Measurements from ENCODE around the gene DAB2IP.
A peak's percentile ranks its signal among the peaks of the same experiment; 100 is the strongest.

The DAB2IP gene

GRCh38 chr9:121645003-121645402 is 6.4 kb upstream of the DAB2IP start:
- no peak for DNase-seq (ENCODE audit: low read depth)

DNA sequence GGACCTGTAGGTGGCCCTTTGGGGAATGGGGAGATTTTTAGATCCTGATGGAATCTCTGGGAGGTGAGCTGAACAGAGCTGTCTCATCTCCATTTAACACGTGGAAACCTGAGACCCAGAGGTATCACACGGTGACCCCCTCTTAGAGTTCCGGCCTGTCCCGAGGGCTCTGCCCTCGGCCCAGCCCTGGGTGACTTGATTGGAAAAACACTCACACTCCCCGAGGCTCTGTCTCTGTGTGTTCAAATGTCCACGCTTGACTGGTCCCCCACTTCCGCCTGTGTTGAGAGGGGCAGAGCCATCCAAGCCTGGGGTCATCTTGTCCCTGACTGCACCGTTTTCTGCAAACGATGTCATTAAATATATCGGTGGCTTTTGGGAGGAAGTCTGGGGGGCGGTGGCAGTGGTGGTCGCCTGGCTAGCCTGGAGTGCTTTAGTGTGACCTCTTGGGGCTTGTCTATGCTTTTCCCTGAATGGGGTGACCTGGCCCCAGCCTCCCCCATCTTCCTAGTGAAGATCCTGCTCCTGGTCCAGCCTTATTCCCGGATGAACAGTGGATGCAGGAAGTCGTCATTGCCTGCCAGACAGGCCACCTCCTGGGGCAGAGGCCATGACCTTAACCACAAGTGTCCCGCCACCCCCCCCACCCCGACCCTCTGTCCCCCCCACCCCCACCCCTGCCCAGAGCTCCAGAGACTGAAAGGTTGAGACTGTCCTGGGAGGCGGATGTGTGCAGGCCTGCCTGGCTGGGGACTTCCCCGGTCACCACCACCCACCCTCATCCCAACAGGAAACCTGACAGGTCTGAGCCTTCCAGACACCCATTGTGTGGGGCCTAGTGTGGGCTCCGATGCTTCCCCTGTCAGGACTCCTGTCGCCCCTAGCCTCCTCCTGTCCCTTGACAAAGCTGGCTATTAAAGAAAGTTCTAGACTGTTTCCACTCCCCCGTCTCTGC is 5.3 kb upstream of the DAB2IP start:
- no peak for DNase-seq (ENCODE audit: low read depth)

DNA sequence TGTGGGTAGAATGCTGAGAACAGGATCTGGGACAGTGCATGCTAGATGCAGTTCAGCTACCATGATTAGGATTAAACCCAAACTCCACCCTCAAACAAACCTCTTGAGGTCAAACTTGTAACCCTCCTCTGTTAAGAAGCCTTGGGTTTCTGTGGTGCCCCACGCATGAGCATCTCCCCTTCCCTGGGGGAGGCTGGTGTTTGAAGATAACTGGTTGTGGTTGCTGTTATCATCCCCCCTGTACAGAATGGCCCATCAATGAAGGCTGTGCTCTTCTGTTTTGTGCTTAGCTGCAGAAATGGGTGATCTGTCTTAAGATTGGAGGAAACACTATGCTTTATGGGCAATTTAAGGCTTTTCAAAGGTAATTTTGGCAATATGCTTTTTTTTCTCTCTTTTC is 4.4 kb upstream of the DAB2IP start:
- DNase-seq (ENCODE audit: low read depth) = no peak

DNA sequence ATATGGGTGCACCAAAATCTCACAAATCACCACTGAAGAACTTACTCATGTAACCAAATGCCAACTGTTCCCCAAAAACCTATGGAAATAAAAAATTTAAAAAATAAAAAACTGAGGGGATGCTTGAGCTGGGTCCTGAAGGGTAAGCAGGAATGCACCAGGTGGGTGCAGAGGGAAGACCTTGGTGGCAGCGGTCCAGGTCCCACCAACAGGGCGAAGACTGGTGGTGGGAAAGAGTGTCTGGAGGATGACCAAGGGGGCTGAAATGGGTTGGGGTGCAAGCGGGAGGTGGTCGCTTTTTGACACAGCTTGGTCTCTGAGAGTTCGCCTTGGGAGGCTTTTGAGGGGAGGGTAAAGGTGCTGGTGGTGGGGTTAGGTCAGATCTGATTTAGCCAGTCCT is 3.3 kb upstream of the DAB2IP start:
- DNase-seq (ENCODE audit: low read depth) = no peak

GRCh38 chr9:121648799-121649198 is 2.6 kb upstream of the DAB2IP start:
- no peak for DNase-seq (ENCODE audit: low read depth)

DNA sequence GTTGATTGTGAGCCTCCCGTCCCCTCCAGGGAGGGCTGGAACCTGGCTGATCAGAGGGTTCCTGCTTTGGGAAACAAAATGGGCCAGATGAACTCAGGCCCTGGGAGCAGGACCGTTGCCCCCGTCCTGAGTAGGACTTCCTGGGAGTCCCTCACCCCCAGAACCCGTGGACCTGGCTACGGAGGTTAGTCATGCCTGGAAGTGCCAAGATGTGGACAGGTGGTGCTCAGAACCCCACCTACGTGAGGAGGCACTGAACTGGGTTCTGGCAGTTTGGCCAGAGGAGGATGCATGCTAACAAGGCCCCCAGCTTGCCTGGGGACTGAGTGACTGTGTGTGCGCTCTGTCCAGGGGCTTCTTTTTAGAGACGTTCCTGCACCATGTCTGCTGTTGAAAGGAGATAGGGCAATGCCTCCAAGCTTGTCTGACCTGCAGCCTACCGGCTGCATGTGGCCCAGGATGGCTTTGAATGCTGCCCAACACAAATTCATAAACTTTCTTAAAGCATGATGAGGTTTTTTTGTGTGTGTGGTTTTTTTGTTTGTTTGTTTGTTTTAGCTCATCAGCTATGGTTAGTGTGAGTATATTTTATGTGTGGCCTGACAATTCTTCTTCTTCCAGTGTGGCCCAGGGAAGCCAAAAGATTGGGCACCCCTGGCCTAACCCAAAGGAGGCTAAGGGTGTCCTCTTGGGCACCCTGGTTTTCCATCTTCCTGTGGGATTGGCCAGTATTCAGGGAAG is 1.8 kb upstream of the DAB2IP start:
- no peak for DNase-seq (ENCODE audit: low read depth)

GRCh38 chr9:121650217-121651007 is 1.0 kb upstream of the DAB2IP start:
- peak; percentile 27 for DNase-seq (ENCODE audit: low read depth)

DNA sequence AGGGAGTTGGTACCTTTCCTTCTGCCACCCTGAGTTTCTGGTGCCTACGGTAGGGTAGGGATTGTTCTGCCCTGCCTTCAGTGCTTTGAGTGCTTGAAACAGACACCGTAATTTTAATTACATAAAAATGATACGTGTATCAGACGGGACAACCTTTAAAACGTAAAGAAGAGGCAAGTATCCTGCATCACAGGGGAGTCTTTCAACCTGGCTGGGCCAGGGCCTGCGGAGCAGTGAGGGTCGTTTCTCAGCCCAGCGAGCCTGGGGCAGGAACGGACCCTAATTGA is 483 bp upstream of the DAB2IP start:
- DNase-seq (ENCODE audit: low read depth) = no peak

- no peak for DNase-seq (ENCODE audit: low read depth)
Measured at GRCh38 chr9:121652021-121652837, 795 bp downstream of the DAB2IP start.

- no peak for DNase-seq (ENCODE audit: low read depth)
Measured at GRCh38 chr9:121652838-121653231, 1.4 kb downstream of the DAB2IP start.

DNA sequence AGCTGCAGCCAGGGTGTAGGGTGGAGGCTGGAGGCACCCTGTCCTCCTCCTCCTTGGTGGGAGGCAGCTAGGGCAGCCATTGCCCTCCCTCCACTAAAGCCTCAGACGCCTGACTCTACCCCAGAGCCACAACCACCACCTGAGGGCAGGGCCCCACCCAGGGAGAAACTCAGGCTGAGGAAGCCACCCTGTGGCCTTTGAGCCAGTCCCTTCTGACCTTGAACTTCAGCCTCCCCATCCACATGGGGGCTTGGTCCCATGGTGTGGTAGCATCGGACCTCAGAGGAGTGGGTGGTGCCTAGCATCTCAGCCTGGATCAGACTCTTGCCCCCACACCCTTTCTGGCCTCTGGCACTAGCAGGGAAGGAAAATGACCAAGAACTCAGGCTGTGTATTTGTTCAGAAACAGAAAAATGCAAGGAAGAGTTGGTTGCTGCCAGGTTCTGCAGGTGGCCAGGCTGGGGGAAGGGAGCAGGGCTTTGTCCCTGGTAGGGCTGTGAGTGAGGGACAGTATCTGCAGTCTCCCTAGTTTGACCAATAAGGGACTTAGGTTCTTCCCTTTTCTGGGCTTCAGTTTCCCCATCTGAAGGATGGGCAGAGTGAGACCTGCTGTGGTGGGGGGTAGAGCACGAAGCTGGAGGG is 3.2 kb downstream of the DAB2IP start:
- no peak for DNase-seq (ENCODE audit: low read depth)

GRCh38 chr9:121655231-121655755 is 3.9 kb downstream of the DAB2IP start:
- no peak for DNase-seq (ENCODE audit: low read depth)

DNA sequence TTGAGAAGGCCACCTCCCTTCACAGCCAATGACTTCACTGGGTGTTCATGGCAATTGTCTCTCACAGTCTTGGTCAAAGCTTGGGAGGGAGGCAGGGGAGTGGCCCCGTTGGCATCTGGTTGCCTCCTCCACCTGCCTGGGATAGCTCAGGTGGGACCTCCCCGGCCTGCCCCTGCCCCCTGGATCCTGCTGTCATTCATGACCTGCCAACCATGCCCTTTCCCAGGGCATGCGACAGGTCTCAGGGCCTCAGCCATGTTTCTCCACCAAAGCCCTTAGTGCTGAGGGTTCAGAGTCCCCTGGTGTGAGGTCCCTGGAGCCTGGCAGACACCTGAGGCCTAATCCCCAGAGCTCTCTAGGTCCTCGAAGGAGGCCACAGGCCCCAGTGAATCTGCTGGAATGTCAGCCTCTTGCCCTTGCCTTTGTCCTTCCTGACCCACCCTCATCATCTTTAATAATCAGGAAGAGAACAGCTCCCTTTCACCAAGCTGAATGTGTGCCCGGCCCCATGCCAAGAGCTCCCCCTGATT is 5.6 kb downstream of the DAB2IP start:
- no peak for DNase-seq (ENCODE audit: low read depth)

GRCh38 chr9:121658166-121658565 is 6.7 kb downstream of the DAB2IP start:
- DNase-seq (ENCODE audit: low read depth) = no peak

DNA sequence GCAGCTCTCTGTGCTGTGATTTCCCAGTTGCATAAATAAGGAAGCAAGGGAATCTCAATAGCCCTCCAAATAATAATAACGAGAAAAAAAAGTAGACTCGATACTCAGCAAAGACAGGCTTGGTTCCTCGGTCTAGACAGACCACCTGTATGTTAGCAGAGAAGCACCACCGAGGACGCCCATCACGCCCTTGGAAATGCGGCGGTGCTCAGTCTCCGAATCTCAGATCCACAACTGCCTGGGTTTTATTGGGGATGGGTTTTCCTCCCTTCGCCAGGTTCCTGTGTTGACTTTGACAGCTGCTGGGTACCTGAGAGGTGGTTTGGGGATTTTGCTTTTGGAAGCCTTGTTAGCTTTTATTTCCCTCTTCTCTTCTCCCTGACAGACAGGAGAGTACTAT is 7.2 kb downstream of the DAB2IP start:
- DNase-seq (ENCODE audit: low read depth) = no peak

GRCh38 chr9:121660367-121660766 is 8.9 kb downstream of the DAB2IP start:
- DNase-seq (ENCODE audit: low read depth) = no peak

DNA sequence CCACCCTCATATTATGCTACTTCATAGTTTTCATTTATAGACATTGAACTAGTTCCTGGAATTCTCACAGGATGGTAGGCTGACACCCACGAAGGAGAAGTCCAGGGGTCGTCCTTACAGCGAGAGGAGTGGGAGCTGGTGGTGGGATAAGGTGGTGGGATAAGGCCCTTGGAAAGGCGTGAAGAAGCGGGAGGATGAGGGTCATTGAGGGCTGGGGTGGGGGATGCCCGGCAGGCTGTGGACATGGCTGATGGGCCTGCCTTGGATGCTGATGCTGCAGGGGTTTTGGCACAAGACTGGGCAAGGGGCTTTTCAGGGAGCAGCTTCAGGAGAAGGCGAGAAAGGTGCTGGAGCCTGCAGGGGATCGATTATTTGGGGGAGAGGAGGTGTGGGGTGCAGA is 9.4 kb downstream of the DAB2IP start:
- DNase-seq (ENCODE audit: low read depth) = no peak

GRCh38 chr9:121661328-121661727 is 9.9 kb downstream of the DAB2IP start:
- no peak for DNase-seq (ENCODE audit: low read depth)

- DNase-seq (ENCODE audit: low read depth) = no peak
Measured at GRCh38 chr9:121662359-121662758, 10.9 kb downstream of the DAB2IP start.

DNA sequence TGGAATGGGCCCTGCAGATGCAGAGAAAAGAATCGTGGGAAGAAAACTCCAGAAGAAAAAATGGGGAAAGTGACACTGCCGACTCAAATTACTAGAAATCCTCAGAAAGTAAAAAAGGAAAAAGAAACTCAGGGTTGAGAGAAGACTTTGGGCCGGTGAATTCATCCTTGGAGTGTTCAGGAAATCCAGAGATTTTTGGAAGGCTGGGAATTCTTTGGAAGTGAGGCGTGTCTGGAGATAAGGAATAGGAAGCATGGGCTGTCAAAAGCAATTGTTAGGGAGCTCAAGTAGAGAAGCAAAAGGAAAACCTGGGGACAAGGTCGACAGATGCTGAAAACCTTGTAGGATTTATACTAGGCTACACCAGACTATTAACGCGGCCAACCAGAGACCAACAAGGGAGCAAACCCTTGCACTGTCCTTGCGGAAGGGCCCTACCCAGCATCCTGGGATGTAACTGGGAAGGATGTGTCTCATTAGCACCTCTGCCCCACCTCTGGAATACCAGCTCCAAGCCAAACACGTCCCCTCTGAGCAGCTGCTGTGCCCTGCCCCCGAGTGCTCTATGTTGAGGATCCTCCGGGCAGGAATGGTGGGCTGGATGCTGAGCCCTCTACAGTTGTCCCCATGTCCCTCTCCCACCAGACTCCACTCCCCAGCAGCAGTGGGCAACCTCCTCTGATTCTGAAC is 11.6 kb downstream of the DAB2IP start:
- no peak for DNase-seq (ENCODE audit: low read depth)

All from activated T-cell treated with anti-CD3 and anti-CD28 coated beads for 48 hours (primary cell).